Stimulated activated CD4-positive, alpha-beta T cell treated with anti-CD3 and anti-CD28 coated beads, Interleukin-2, amount 100 ng/mL, for 4 hours (primary cell): Measurements from ENCODE around the gene UBE2C.
"Not testable (repeated sequence)": the region's sequence is repeated elsewhere in the genome, so short reads cannot be mapped to it uniquely, and the experiment has no call there.

Experiments used
- DNase-seq: peaks from one replicate; pipeline ENCODE4 v3.0.0-alpha.2; 2020; ENCODE audit warnings: low read depth

UBE2C gene

DNA sequence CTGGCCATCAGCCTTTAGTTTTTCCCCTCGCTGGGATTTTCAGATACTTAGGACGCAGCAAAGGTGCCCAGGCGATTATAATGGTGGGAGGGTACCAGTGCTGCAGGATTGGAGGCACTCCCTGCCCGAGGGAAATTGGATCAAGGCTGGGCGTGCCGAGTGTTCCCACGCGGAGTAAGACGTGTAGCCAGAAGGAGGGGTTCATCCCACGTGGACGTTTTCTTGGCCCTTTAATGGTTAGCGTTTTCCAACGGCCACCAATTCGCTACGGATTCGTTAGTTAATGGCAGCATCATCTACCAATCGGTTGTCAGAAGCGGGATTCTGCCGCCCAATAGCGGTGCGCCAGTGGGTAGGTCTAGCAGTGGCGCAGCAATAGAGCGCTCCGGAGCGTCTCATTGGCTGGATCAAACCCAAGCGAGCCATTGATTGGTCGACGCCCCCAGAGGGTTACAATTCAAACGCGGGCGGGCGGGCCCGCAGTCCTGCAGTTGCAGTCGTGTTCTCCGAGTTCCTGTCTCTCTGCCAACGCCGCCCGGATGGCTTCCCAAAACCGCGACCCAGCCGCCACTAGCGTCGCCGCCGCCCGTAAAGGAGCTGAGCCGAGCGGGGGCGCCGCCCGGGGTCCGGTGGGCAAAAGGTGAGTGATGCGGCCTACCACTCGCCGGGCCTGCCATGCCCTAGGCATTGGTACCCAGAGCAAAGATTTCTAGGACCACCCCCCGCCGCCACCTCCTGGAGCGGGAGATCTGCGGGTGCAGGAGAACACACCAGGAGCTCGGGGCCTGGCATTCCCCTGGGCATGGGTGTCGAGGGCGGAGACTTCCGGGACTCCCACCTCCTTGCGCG is at the start of gene UBE2C:
Gene UBE2C, plus strand, starts transcription at position 488 of the 849 bp plus-strand sequence. Its CDS starts 52 bp downstream, at position 540.
- peak; percentile 90 for DNase-seq

DNA sequence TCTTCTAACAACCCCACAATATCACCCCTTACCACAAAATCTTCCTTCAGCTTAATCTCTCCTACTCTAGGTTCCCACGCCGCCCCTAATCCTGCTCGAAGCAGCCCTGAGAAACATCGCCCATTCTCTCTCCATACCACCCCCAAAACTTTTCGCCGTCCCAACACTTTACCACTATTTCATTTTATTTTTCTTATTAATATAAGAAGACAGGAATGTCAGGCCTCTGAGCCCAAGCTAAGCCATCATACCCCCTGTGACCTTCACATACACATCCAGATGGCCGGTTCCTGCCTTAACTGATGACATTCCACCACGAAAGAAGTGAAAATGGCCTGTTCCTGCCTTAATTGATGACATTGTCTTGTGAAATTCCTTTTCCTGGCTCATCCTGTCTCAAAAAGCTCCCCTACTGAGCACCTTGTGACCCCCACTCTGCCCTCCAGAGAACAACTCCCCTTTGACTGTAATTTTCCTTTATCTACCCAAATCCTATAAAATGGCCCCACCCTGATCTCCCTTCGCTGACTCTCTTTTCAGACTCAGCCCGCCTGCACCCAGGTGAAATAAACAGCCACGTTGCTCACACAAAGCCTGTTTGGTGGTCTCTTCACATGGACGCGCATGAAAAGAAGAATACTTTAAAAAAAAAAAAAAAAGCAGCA is 47.7 kb upstream of the UBE2C start:
- not testable (repeated sequence) for DNase-seq

GRCh38 chr20:45765307-45765875 is 47.1 kb upstream of the UBE2C start:
- no peak for DNase-seq

DNA sequence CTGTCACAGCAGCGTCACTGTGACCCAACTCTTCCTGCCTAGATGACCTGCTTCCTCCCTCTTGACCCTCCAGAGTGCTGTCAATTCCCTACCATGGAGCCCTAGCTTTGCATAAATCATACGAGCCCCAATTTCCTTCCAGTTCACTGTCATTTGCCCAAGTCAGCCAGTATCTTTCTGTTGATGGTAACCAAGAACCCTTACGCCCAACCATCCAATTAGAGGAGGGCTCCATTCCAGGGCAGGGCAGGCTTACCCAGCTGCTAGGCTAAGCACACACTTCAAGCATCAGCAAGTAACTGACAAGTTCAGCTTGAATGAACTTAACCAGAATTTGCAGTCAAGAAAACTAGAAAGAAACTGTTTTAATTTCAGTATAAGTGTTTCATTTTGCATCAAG is 46.5 kb upstream of the UBE2C start:
- no peak for DNase-seq

- DNase-seq, result no peak
Measured at GRCh38 chr20:45768479-45768878, 44.0 kb upstream of the UBE2C start.

DNA sequence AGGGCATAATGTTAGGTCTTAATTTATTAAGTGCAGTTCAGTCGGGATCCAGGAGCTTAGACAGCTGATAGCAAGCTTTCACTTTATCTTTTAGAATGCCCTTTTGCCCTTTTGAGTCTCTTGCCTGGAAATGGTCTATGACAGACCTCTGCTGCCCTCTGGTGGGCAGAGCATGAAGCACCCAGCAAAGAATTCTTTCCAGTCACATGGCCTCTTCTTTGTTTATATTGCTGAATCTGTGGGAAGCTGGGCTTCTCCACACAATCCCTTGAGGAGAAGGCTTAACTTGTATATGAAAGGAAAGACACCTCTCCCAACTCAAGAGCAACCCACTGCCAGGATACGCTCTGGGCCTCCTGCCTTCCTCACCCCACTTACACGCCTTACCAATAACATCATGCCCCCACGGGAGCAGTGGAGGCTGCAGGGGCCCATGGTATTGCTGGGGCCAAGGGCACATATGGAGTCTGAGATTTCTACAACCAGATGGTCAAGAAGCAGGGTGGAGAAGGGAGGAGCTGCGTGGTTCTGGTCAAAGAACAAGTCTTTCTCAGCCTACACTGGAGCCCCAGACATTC is 41.2 kb upstream of the UBE2C start:
- DNase-seq, result peak; percentile 66

GRCh38 chr20:45772693-45773092 is 39.8 kb upstream of the UBE2C start:
- DNase-seq, result no peak

- DNase-seq, result no peak
Measured at GRCh38 chr20:45774945-45775344, 37.5 kb upstream of the UBE2C start.

DNA sequence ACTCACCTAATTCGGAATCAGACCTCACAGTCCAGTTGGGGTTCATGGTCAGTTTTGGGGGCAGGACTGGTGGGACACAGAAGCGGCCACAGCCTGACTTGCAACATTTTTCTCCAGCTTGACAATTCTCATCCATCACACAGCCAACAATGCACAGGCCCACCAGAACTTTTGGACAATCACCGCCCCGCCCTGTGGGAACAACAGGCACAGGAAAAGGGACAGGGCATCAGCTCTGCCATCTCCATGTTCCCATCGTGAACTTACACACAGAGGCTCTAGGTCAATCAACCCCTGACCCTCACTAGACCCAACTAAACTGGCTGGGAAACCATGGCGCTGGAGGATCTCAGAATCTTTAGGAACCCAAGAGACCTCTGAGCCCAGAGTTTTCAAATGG is 37.0 kb upstream of the UBE2C start:
- no peak for DNase-seq

DNA sequence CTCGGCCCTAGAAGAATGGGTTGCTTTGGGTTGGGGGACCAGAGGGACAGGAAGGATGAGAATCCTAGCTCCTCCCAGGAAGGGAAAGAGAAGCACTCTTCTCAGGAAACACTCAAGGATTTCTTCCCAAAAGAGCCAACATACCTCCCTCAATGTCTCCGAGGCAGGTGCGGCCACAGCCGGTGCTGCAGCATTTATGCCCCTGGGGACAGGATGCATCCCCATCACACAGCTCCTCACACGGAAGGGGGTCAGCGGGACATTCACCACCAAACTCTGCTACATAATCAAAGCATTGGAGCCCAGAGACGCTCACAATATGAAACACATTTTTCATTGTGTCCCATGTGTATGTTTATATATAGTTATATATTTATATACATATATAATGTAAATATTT is 35.5 kb upstream of the UBE2C start:
- DNase-seq, result no peak

DNA sequence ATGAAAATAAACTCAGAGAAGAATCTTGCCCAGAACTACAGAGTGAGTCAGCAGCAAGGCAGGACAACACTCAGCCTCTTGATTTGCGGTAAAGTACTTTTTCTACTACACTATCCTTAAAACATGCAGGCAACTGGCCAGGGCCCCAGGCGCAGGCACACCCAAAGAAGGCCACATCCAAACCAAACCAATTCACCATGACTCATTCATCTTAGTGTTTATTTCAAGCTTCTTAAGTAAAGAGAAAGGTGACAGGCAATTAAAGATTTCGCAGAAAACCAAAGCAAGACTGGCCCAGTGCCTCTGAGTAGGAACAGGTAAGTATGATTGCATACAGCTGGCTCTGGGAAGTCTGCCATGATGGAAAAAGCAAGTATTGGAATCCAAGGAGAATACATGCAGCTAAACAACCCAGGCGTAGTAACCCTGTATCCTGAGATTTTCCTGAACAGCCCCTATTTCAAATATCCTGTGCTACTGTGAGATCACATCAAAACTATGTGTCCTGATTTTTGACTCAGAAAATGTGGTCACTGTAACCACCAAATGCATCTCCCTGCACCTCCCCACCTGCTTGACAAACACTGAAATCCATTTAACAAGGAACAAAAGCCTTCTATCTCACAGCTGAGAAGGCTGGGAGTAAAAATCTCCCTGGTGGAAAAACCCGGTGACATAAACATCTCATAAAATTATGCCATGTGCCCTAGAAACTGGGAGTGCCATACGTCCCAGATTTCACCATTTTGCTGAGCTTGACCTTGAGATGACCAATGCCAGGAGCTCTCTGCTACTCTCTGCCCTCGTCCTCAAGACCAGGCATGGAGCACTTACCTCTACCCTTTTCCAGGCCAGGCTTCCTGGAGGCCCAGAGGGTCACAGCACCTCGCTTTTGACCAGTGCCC is 33.2 kb upstream of the UBE2C start:
- DNase-seq, result no peak

GRCh38 chr20:45780159-45780558 is 32.3 kb upstream of the UBE2C start:
- no peak for DNase-seq

GRCh38 chr20:45781391-45781931 is 31.0 kb upstream of the UBE2C start:
- no peak for DNase-seq

DNA sequence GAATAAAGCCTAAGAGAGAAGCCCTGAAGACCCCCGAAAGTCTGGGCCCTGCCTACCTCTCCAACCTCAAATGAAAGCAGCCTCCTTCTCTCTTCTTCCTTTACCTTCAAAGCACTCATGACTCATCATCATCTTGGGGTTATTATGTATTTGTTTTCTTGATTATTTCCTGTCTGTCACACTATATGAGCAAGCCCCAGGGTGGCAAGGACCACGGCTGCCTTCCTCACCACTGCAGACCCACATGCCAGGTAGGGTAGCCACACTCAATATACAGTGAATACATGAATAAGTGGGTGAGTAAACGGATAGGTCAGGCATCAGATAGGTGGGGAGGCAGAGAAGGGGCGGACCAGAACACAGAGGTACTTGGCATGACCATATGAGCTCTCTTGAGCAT is 29.6 kb upstream of the UBE2C start:
- DNase-seq, result no peak

GRCh38 chr20:45783656-45784294 is 28.7 kb upstream of the UBE2C start:
- DNase-seq, result no peak

- no peak for DNase-seq
Measured at GRCh38 chr20:45788351-45788750, 24.1 kb upstream of the UBE2C start.

- no peak for DNase-seq
Measured at GRCh38 chr20:45792317-45793118, 19.9 kb upstream of the UBE2C start.

DNA sequence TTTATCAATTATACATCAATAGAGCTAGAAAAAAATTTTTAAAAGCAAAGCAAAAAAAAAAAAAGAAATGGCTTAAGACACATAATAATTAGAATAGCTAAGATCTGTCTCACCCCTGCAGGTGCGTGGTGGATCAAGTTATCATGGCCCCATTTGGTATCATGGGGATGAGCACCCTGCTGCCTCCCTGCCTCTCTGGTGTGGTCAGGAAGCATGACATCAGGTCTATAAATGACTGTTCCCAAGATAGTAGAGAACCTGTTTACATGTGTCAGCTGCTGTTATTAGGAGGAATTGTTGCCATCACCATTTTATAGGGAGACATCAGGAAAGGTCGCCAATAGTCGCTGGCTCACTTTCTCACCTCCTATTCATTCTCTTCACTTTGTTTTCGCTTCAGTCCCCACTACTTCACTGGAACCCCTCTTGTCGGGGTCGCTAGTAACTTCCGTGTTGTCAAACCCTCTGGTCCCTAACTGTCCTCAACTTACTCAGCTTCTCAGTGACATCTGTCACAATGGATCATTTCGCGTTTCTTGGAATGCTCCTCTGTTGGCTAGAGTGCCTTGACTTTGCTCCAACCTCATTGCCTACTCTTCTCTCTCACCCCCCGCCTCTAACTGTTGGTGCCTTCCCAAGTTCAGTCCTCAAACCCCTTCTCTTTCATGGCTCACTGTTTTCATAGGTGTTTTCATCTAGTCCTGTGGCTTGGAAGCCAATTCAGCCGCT is 15.9 kb upstream of the UBE2C start:
- DNase-seq, result no peak

GRCh38 chr20:45797510-45797909 is 14.9 kb upstream of the UBE2C start:
- not testable (repeated sequence) for DNase-seq
